ENCODE data around the gene ERBB4.

Gene ERBB4

DNA sequence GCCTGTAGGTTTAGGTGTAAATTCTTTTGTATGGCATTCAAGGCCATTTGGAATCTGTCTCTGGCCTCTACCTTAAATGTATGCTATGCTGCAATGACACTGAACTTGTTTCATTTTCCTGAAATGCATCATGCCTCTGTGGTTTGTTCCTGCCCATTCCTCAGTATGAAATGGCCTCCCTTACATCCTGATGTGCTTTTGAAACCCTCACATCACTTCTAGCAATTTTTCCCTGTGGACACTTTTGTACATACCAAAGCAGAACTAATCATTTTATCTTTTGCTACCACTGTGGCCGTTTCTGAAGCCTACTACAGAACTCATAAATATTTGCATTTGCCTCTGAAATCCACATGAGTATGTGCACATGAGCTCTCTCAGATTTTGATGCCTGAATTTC is 557.2 kb downstream of the ERBB4 start:
- FAIRE-seq: no peak

GRCh38 chr2:211976076-211976475 is 562.5 kb downstream of the ERBB4 start:
- FAIRE-seq: no peak

DNA sequence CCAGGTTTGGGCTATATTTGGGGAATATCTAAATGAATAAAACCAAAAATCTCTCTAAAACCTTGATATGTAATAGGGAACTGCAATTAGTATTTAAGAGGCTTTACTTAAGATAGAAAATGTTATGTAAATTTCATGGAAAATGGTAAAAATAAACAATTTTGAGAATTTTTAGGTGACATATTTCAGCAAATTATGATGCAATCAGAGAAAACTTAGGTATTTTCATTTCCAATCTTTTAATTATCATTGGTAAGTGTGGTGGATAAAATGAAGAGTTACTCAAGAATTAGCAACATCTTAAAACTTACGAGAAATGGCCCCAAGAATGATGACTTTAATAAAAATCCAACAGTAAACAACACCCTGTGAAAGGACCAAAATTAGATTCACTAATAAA is 571.4 kb downstream of the ERBB4 start:
- no peak for FAIRE-seq

DNA sequence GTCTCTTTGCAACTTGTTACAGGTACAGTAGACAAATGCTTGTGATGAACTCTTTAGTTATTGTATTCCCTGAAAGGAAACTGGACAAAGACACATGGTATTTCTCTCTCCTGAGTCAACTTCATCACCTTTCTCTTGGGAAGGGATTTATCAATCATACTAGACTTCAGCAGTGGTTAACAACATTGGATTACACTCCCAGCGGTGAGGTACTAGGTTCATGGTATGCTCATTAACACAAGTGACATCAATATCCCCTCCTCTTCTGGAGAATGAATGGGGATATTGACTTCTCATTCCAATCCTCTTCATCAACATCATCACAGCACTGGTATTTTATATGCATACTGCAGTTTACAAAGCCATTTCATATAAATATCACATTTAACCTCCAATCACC is 574.6 kb downstream of the ERBB4 start:
- no peak for FAIRE-seq

DNA sequence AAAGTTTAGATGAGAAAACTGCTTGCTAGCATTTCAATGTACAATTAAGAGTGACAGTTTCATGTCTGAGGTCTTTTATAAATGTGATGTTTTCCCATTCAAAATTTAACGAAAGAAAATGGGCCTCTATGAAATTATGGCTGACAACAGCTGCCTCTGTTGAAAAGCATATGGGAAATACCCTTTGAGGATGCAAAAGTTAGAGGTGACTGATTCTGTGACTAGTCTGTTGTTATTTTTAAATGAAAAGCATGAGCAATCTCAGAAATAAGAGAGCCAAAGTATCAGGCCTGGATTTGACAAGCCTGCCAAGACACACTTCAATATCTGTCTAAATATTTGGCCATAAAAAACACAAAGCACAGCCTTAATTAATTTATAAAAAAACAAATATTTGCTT is 580.8 kb downstream of the ERBB4 start:
- no peak for FAIRE-seq

DNA sequence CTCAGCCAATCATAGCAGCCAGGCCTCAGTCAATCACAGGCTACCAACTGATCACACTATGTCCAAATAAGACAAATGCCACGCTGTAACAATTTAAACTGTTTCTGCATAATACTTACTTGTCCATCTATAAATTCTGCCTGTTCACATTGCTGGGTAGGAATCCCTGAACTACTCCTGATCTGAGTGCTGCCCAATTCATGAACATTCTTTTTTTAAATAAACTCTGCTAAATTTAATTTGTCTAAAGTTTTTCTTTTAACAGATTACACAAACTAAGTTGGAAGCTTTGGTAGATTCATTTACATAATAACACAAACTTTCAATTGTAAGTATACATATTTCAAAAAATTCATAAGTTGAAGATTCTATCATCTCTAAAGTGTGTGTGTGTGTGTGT is 583.0 kb downstream of the ERBB4 start:
- no peak for FAIRE-seq

GRCh38 chr2:211948932-211949331 is 589.7 kb downstream of the ERBB4 start:
- no peak for FAIRE-seq

- no peak for FAIRE-seq
Observed at GRCh38 chr2:211946960-211947359, 591.6 kb downstream of the ERBB4 start.

GRCh38 chr2:211944572-211944971 is 594.0 kb downstream of the ERBB4 start:
- FAIRE-seq: no peak

- FAIRE-seq: no peak
Observed at GRCh38 chr2:211942153-211942552, 596.4 kb downstream of the ERBB4 start.

DNA sequence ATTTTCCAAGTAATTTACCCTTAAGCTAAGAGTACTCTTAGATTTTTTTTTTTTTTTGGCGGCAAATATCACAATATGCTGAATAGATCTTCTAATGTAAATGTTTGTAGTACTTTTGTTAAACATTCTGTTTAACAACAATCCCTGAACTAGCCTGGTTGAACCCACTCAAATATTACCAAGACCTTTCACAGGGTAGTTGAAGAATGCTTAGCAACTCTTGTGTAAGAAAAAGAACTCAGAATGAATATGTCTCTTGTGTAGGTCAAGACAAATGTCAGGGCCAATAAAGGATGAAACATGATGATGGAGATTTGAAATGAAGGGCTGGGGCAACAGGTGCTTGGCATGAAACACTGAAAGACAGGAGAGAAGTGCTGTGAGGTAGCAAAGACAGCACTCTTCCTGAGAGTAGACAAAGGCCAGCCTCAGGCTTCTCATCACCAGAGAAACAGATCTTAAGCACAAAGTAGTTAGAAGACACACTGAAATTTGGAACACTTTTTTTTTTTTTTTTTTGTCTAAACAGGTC is 597.3 kb downstream of the ERBB4 start:
- no peak for FAIRE-seq

- FAIRE-seq: no peak
Observed at GRCh38 chr2:211939177-211939576, 599.4 kb downstream of the ERBB4 start.

DNA sequence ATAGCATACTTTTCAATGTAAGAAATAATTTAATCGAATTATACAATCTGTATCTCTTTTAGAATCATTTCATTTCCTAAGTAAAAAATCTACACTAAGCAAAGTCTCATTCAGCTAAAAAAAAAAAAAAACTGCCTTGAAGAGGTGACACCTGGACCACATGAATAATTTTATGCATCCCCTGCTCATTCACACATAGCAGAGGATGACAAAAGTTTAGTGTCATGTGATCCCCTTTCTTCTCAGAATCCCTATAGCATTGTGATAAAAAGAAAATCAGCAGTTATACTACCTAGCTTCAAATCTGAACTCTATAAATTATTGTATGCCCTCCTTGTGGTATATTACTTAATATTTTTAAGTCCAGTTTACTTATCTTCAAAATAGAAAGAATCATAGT is 603.8 kb downstream of the ERBB4 start:
- no peak for FAIRE-seq

DNA sequence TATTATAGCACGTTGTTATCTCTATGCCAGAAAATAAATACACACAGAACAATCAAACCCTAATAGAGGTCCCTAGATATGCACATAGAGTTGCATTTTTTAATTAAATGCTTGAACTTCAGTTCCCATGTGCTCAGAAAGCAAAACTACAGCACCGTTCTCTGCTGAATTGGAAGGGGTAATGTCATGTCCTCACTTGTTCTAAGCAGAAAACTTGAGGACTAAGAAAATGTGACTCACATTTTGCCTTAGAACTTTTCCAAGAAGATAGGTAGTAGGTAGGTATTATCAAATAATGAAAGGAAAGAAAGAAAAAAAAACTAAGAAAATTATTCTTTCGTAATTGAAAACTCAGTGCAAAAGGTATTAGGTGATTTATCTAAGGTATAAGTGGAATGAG is 607.3 kb downstream of the ERBB4 start:
- FAIRE-seq: no peak

DNA sequence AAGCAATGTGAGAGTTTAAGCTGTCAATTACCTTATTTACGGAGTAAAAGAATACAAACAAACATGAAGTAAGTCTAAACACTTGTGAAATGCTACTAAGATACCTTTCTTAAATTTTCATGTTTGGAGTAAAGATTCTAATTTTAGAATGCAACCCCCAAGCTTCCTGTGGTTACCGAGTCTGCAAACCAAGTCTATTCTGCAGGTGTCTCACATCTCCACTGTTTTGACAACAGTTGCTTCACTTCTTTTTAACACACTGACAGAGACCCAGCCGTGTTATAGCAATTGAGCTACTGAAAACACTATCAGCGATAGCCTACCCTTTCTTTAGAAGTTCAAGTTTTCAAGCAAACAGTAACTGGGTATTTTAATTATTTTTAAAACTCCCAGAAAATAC is 608.3 kb downstream of the ERBB4 start:
- no peak for FAIRE-seq

GRCh38 chr2:211928201-211928600 is 610.4 kb downstream of the ERBB4 start:
- no peak for FAIRE-seq

- no peak for FAIRE-seq
Observed at GRCh38 chr2:211923019-211923418, 615.6 kb downstream of the ERBB4 start.

- FAIRE-seq: no peak
Observed at GRCh38 chr2:211903961-211904360, 634.6 kb downstream of the ERBB4 start.

DNA sequence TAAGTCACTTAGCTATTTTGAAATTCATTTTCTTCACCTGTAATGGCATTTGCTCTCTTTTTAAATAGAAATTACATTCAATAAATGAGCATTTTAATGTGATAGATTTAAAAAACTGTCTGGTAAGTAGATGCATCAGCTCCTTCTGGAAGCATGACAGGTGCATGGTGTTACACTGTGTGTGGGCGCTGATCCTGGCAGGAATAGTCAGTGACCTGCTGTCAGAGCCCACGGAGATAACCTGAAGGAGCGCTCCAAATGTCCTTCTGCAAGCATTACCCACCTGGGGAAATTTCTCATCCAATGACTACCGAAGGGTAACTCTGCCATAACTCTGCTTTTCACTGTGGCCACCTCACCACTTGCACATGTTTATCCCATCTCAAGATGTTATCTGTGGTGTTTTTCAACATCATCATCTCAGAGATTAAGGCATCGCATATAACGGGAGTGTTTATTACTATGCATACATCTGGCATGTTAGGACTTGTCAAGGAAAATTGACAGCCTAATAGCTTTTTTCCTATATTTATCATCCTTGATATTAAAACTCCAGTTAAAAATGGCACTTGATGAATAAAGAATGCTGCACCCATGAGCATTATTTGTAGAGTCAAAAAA is 637.3 kb downstream of the ERBB4 start:
- FAIRE-seq: no peak

DNA sequence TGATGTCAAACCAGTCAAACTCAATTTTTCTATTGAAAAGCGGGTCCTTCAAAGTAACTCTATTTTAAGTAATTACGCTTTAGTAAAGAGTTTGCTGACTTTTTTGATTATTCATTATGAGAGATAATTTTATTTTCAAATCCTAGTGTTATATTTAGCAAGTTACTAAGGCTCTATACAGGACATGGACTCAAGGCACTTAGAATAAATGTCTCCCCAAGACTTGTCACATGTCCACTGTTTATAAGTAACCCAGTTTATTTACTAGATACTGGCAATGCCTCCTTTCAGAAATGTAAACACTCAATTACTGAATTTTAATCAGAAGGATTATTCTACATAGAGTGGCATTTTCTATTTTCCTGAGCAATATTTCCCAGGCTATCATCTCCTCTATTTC is 638.1 kb downstream of the ERBB4 start:
- FAIRE-seq: no peak

- no peak for FAIRE-seq
Observed at GRCh38 chr2:211900000-211900399, 638.6 kb downstream of the ERBB4 start.

GRCh38 chr2:211898702-211899101 is 639.9 kb downstream of the ERBB4 start:
- no peak for FAIRE-seq

DNA sequence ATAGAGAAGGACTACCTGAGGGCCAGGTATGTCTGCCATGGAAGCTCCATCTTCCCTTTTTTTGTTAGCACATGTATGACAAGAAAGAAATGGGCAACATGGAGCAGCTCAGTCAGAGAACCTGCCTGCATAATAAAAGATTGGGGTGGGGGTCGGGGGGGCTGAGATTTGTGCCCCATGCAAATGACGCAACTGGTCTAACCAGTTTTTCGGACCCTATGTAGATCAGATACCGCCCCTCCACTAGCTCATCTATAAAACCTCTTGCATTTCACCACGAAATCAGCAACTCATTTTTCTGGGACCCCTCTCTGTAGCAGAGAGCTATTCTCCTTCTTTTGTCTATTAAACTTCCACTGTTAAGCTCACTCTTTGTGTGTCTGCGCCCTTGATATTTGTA is 657.2 kb downstream of the ERBB4 start:
- FAIRE-seq: no peak

DNA sequence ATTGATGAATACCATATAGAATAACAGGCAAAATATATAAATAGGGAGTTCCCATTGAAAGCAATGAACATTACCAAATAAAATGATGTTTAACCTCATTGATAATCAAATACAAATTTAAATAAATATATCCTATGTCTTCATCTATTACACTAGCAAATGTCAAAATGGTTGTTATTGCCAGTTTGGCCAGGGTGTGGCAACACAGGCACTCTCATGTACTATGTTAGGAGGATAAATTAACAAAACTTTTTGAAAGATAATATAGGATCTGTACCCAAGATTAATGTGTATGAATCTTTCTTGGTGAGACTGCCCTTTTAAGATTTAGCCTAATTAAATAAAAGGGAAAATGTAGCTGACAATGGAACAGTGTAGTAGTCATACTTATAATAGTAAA is 659.3 kb downstream of the ERBB4 start:
- peak; percentile 65 for FAIRE-seq

- FAIRE-seq: no peak
Observed at GRCh38 chr2:211877061-211877460, 661.5 kb downstream of the ERBB4 start.
